Bronchial epithelial cell (primary cell): ENCODE data around the gene STXBP6. TPM values are rescaled to one million over a fixed set of nuclear protein-coding genes. Genes with fewer than 3 reads are reported as not detected.

Experiments
- DNase-seq: peaks from one replicate; pipeline ENCODE4 v3.0.0-alpha.2; 2010; ENCODE audit warnings: low read depth
- FAIRE-seq: peaks from 2 replicates; lab custom pipeline; 2011; peaks lifted over from hg19 to GRCh38; lab: Jason Lieb, UNC
- H3K27me3 ChIP-seq: 2 replicates; pipeline ENCODE4 v1.5.1; 2011; ENCODE audit warnings: low read length; ENCODE audit not compliant: control insufficient read depth, insufficient read depth
- H3K36me3 ChIP-seq: 2 replicates; pipeline ENCODE4 v1.5.1; 2011; ENCODE audit warnings: low read length; ENCODE audit not compliant: control insufficient read depth, insufficient read depth
- H3K4me3 ChIP-seq: 2 replicates; pipeline ENCODE4 v1.5.1; 2011; ENCODE audit warnings: mild to moderate bottlenecking, low read depth, low read length, control low read depth
- total RNA-seq: library from RNA; depleted of rRNA; stranded (reverse); fragments of >200 nt; gene quantifications from 2 replicates; pipeline ENCODE4 v1.2.1, GENCODE V29; 2014
- TF ChIP-seq, protein P1 (sequence below): IDR thresholded peaks from 2 replicates; pipeline ENCODE4 v1.5.1; 2011; ENCODE audit warnings: mild to moderate bottlenecking, moderate library complexity, low read length, control low read depth, inconsistent platforms; ENCODE audit not compliant: insufficient read depth, severe bottlenecking

STXBP6 gene
- total RNA-seq, 1 donor from 2014 or later, result not detected

DNA sequence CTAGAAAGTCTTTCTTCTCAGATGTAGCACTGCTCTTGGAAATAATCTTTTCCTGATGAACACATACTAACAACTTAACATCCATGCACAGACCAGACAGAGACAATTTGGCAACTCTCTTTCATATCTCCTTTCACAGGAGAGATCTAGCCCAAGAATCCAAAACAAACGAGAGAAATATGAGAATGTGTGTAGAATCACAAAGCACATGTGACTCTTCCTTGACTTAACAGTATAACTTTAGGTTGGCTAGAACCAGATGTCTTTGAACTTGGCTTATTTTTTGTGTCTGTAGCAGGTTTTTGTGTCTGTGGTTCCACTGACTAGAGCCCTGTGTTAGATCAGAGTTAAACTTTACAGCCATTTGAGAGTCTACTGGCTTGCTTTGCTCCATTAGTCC lies 114.2 kb downstream of the STXBP6 start:
- Histone ChIP-seq H3K4me3 (no peak overlapping the region), H3K27me3 (no peaks in the 10 kb centered on the region), H3K36me3 (no peaks in the 10 kb centered on the region)
- DNase-seq (no peak), FAIRE-seq (no peak)
- TF ChIP-seq, protein P1, sequence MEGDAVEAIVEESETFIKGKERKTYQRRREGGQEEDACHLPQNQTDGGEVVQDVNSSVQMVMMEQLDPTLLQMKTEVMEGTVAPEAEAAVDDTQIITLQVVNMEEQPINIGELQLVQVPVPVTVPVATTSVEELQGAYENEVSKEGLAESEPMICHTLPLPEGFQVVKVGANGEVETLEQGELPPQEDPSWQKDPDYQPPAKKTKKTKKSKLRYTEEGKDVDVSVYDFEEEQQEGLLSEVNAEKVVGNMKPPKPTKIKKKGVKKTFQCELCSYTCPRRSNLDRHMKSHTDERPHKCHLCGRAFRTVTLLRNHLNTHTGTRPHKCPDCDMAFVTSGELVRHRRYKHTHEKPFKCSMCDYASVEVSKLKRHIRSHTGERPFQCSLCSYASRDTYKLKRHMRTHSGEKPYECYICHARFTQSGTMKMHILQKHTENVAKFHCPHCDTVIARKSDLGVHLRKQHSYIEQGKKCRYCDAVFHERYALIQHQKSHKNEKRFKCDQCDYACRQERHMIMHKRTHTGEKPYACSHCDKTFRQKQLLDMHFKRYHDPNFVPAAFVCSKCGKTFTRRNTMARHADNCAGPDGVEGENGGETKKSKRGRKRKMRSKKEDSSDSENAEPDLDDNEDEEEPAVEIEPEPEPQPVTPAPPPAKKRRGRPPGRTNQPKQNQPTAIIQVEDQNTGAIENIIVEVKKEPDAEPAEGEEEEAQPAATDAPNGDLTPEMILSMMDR, result no peak

DNA sequence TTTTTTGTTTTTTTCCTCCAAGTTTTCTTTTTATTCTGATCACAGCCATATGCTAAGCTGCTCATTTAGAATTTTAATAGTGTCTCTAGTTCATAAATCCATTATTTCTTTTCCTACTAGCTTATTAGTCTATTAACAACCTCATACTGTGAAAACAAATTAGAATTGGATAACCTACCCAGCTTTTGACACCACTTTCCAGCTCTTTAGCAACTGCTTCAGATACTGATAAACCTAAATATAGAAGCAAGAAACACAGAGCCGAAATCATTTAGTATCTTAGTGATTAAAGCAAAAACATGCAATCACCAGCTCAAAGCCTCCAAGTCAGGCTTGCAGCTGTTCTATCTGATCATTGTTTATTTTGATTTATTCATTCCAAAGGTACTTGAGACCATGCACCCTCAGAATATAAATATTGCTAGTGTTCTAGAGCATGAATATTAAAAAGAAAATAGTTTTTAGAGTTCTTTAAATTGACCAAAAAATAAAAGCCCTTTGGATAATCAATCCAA lies 121.5 kb downstream of the STXBP6 start:
- TF ChIP-seq, protein P1, result no peak
- no peak for DNase-seq
- FAIRE-seq, result no peak

GRCh38 chr14:24927809-24928208 lies 122.1 kb downstream of the STXBP6 start:
- H3K27me3 ChIP-seq, result no peaks in the 10 kb centered on the region
- TF ChIP-seq, protein P1, result no peak
- H3K4me3 ChIP-seq, result no peak overlapping the region
- FAIRE-seq, result no peak
- H3K36me3 ChIP-seq, result no peaks in the 10 kb centered on the region
- no peak for DNase-seq

More for the DNA sequence above, 121.5 kb downstream of the STXBP6 start:
- Histone ChIP-seq H3K27me3 (no peaks in the 10 kb centered on the region), H3K4me3 (no peak overlapping the region), H3K36me3 (no peaks in the 10 kb centered on the region)

- DNase-seq, result no peak
- FAIRE-seq, result no peak
Measured at GRCh38 chr14:24925771-24926374, 124.1 kb downstream of the STXBP6 start.

GRCh38 chr14:24924544-24924943 lies 125.4 kb downstream of the STXBP6 start:
- peak; percentile 13 for FAIRE-seq
- TF ChIP-seq, protein P1, result no peak
- no peak for DNase-seq
- Histone ChIP-seq H3K27me3 (no peaks in the 10 kb centered on the region), H3K4me3 (no peak overlapping the region), H3K36me3 (no peaks in the 10 kb centered on the region)

More at GRCh38 chr14:24925771-24926374, 124.1 kb downstream of the STXBP6 start:
- H3K4me3 ChIP-seq, result no peak overlapping the region
- TF ChIP-seq, protein P1, result no peak
- H3K27me3 ChIP-seq, result no peaks in the 10 kb centered on the region
- H3K36me3 ChIP-seq, result no peaks in the 10 kb centered on the region
